Subcutaneous abdominal adipose tissue (tissue), 5 donors: ENCODE results near the gene AGR2.

Experiments used
- H3K27ac ChIP-seq: one replicate; pipeline ENCODE4 v1.7.0; 2013; ENCODE audit warnings: low read depth, mild to moderate bottlenecking, inconsistent platforms, low read length, moderate library complexity
- H3K27me3 ChIP-seq, 5 donors: one replicate each; pipeline ENCODE4 v1.7.0; 2013; ENCODE audit warnings: low read length in 5 of 5, inconsistent platforms in 1 of 5; ENCODE audit not compliant: control insufficient read depth in 5 of 5, insufficient read depth in 4 of 5
- H3K36me3 ChIP-seq, 5 donors: one replicate each; pipeline ENCODE4 v1.7.0; 2013; ENCODE audit warnings: low read length in 5 of 5; ENCODE audit not compliant: control insufficient read depth in 5 of 5, insufficient read depth in 5 of 5
- H3K4me1 ChIP-seq, 5 donors: one replicate each; pipeline ENCODE4 v1.7.0; 2013; ENCODE audit warnings: low read length in 5 of 5, mild to moderate bottlenecking in 3 of 5, moderate library complexity in 1 of 5; ENCODE audit not compliant: control insufficient read depth in 5 of 5, insufficient read depth in 5 of 5
- H3K4me3 ChIP-seq, 5 donors: one replicate each; pipeline ENCODE4 v1.7.0; 2013; ENCODE audit warnings: low read length in 5 of 5, low read depth in 1 of 5
- H3K9ac ChIP-seq, 5 donors: one replicate each; pipeline ENCODE4 v1.7.0; 2013; ENCODE audit warnings: low read length in 5 of 5, mild to moderate bottlenecking in 4 of 5, moderate library complexity in 3 of 5
- H3K9me3 ChIP-seq, 5 donors: one replicate each; pipeline ENCODE4 v1.7.0; 2013; ENCODE audit warnings: low read length in 5 of 5; ENCODE audit not compliant: control insufficient read depth in 5 of 5
- donor health status: healthy.
- donor health status: healthy.
- donor health status: healthy.
- donor health status: healthy.
- donor health status: healthy.

Gene AGR2

GRCh38 chr7:16764942-16765341, 39.9 kb downstream of the AGR2 start:
- no peaks in the 10 kb centered on the region for H3K27me3 ChIP-seq
- no peak overlapping the region for H3K9ac ChIP-seq
- peak overlapping the region in 1 of 5 donors; percentile 13 for H3K4me3 ChIP-seq
- H3K9me3 ChIP-seq, result peaks cover 0 to 5% (median 0%) of the 10 kb centered on the region in 5 donors
- H3K4me1 ChIP-seq, result peaks cover 0 to 26% (median 0%) of the 10 kb centered on the region in 5 donors
- H3K36me3 ChIP-seq, result no peaks in the 10 kb centered on the region
- H3K27ac ChIP-seq, result peak overlapping the region; percentile 67

GRCh38 chr7:16762177-16762576, 42.6 kb downstream of the AGR2 start:
- Histone ChIP-seq H3K36me3 (no peaks in the 10 kb centered on the region), H3K9ac (no peak overlapping the region), H3K27ac (no peak overlapping the region), H3K9me3 (peaks cover 0 to 4% (median 0%) of the 10 kb centered on the region in 5 donors), H3K27me3 (no peaks in the 10 kb centered on the region), H3K4me1 (peaks cover 0 to 28% (median 0%) of the 10 kb centered on the region in 5 donors), H3K4me3 (no peak overlapping the region)

DNA sequence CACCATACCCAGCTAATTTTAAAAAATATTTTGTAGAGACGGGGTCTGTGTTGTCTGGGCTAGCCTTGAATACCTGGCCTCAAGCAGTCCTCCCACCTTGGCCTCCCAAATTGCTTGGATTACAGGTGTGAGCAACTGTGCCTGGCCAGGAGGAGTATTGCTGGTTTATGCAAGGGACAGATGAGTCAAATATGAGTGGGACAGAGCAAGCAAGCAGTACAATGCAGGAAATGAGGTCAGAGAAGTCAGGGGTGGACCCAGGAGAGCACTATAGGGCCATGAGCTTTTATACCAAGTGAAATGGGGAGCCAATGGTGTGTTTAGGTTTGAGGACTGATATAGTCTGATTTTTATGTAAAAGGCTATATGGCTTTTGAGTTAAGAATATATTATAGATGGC, 45.0 kb downstream of the AGR2 start:
- H3K9ac ChIP-seq, result no peak overlapping the region
- H3K4me3 ChIP-seq, result no peak overlapping the region
- H3K9me3 ChIP-seq, result peaks cover 0 to 4% (median 0%) of the 10 kb centered on the region in 5 donors
- H3K27me3 ChIP-seq, result no peaks in the 10 kb centered on the region
- H3K27ac ChIP-seq, result no peak overlapping the region
- H3K4me1 ChIP-seq, result peaks cover 0 to 25% (median 0%) of the 10 kb centered on the region in 5 donors
- H3K36me3 ChIP-seq, result no peaks in the 10 kb centered on the region

GRCh38 chr7:16758631-16759611, 45.9 kb downstream of the AGR2 start:
- Histone ChIP-seq H3K27ac (no peak overlapping the region), H3K36me3 (no peaks in the 10 kb centered on the region), H3K4me3 (no peak overlapping the region), H3K9ac (no peak overlapping the region), H3K4me1 (peaks cover 0 to 28% (median 8%) of the 10 kb centered on the region in 5 donors), H3K9me3 (peaks cover 0 to 4% (median 0%) of the 10 kb centered on the region in 5 donors), H3K27me3 (no peaks in the 10 kb centered on the region)

DNA sequence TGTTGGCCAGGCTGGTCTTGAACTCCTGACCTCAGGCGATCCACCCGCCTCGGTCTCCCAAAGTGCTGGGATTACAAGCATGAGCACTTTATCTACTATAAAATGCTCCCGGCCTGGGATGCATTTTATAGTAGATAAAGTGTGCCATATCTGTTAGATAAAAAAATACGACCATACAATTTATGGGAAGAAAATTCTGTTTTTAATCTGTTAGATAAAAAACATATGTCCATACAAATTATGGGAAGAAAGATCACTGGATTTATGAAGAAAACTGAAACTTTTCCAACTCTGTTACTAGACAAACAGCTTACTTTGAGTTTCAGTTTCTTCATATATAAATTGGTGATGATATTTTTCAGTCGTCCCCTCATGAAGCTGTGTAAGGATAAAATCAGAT, 46.8 kb downstream of the AGR2 start:
- no peaks in the 10 kb centered on the region for H3K36me3 ChIP-seq
- no peak overlapping the region for H3K4me3 ChIP-seq
- peaks cover 0 to 28% (median 16%) of the 10 kb centered on the region in 5 donors for H3K4me1 ChIP-seq
- no peaks in the 10 kb centered on the region for H3K9me3 ChIP-seq
- H3K27me3 ChIP-seq, result no peaks in the 10 kb centered on the region
- H3K27ac ChIP-seq, result no peak overlapping the region
- no peak overlapping the region for H3K9ac ChIP-seq

DNA sequence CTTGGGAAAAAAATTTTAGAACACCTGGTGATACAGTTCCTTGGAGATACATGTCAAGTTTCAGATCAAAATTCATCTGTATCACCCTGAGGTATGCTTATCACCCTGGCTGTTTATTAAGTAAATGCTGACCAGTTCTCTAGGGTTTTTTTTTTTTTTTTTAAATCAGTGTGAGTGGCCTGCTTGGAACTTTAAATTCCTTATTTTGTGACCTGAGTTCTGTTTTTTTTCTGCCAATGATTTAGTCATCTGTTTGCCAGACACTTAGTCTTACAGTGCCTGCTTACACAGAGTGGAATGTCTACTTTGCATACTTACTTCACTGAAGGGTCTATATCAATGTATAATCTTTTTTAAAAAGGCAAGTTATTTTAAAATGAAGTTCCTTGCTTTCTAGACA, 49.4 kb downstream of the AGR2 start:
- H3K4me3 ChIP-seq, result peak overlapping the region in 4 of 5 donors; percentile 79 to 96 (median 86)
- peak overlapping the region in 1 of 5 donors; percentile 69 for H3K9ac ChIP-seq
- H3K27me3 ChIP-seq, result no peaks in the 10 kb centered on the region
- no peaks in the 10 kb centered on the region for H3K9me3 ChIP-seq
- peaks cover 0 to 22% (median 16%) of the 10 kb centered on the region in 5 donors for H3K4me1 ChIP-seq
- no peaks in the 10 kb centered on the region for H3K36me3 ChIP-seq
- H3K27ac ChIP-seq, result peak overlapping the region; percentile 73

DNA sequence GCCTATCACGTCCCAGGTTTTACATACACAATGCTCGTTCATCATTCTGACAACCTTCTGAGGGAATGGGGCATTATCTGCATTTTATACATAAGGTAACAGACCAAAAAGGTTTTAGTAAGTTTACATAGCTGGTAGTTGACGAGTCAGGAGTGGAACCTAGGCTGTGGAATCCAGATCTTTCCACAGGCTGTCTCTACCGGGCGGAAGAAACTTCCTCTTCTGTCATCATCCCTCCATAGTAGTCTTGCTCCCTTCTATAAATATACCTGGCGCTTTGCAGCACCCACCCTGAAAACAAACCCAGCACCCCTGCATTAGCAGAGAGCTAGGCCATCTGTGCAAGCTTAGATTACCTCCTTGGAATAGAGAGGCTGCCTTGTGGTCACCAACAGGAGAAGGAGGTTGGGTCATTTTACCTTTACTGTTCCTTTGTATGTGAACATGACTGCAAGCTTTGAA, 49.9 kb downstream of the AGR2 start:
- H3K27me3 ChIP-seq, result no peaks in the 10 kb centered on the region
- H3K4me3 ChIP-seq, result peak overlapping the region; percentile 79 to 96 (median 90)
- H3K9me3 ChIP-seq, result no peaks in the 10 kb centered on the region
- H3K9ac ChIP-seq, result peak overlapping the region in 4 of 5 donors; percentile 0 to 69 (median 39)
- peak overlapping the region; percentile 73 for H3K27ac ChIP-seq
- no peaks in the 10 kb centered on the region for H3K36me3 ChIP-seq
- H3K4me1 ChIP-seq, result peaks cover 0 to 20% (median 16%) of the 10 kb centered on the region in 5 donors

GRCh38 chr7:16753932-16754855, 50.6 kb downstream of the AGR2 start:
- H3K4me3 ChIP-seq, result peak overlapping the region; percentile 79 to 96 (median 90)
- peak overlapping the region; percentile 73 for H3K27ac ChIP-seq
- peaks cover 0 to 20% (median 16%) of the 10 kb centered on the region in 5 donors for H3K4me1 ChIP-seq
- no peaks in the 10 kb centered on the region for H3K36me3 ChIP-seq
- peak overlapping the region in 4 of 5 donors; percentile 16 to 71 (median 46) for H3K9ac ChIP-seq
- no peaks in the 10 kb centered on the region for H3K9me3 ChIP-seq
- H3K27me3 ChIP-seq, result no peaks in the 10 kb centered on the region

GRCh38 chr7:16753102-16753931, 51.5 kb downstream of the AGR2 start, which contains the start of gene TSPAN13:
Gene TSPAN13, plus strand, starts transcription at chr7:16753755. Its CDS starts 213 bp downstream, at chr7:16753968.
- H3K27me3 ChIP-seq, result no peaks in the 10 kb centered on the region
- H3K36me3 ChIP-seq, result no peaks in the 10 kb centered on the region
- peak within 1 kb of the TSS; percentile 79 to 96 (median 90) for H3K4me3 ChIP-seq
- peaks cover 0 to 20% (median 16%) of the 10 kb centered on the region in 5 donors for H3K4me1 ChIP-seq
- H3K9me3 ChIP-seq, result no peaks in the 10 kb centered on the region
- H3K27ac ChIP-seq, result peak within 1 kb of the TSS; percentile 73
- peak within 1 kb of the TSS in 4 of 5 donors; percentile 16 to 71 (median 46) for H3K9ac ChIP-seq
